ENCODE data around the gene NR1I3.

The NR1I3 gene

DNA sequence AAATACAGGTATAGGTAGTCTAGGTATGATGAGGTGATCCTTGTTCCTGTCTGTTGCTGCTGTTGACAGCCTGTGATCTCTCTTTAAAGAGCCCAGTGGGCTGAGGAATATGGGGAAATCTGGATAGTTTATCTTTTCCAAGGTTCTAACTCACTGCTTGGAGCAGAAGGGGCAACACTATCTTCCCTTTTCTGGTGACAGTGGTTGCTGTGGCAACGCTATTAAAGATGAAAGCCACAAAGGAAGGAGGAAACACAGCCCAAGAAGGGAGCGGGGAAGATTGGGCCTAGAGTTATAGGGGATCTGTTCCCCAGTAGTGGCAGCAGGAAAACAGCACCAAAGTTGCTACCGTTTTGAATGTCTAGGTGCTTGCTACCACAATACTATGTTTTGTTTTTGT, 29.3 kb upstream of the NR1I3 start:
- no peak for DNase-seq (ENCODE audit: low read depth)
- TF ChIP-seq, protein P1, sequence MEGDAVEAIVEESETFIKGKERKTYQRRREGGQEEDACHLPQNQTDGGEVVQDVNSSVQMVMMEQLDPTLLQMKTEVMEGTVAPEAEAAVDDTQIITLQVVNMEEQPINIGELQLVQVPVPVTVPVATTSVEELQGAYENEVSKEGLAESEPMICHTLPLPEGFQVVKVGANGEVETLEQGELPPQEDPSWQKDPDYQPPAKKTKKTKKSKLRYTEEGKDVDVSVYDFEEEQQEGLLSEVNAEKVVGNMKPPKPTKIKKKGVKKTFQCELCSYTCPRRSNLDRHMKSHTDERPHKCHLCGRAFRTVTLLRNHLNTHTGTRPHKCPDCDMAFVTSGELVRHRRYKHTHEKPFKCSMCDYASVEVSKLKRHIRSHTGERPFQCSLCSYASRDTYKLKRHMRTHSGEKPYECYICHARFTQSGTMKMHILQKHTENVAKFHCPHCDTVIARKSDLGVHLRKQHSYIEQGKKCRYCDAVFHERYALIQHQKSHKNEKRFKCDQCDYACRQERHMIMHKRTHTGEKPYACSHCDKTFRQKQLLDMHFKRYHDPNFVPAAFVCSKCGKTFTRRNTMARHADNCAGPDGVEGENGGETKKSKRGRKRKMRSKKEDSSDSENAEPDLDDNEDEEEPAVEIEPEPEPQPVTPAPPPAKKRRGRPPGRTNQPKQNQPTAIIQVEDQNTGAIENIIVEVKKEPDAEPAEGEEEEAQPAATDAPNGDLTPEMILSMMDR (conservative IDR thresholded peaks at IDR 0.05; ENCODE audit: low read length): no peak
- no peak overlapping the region for H3K4me3 ChIP-seq (ENCODE audit: low read length)

DNA sequence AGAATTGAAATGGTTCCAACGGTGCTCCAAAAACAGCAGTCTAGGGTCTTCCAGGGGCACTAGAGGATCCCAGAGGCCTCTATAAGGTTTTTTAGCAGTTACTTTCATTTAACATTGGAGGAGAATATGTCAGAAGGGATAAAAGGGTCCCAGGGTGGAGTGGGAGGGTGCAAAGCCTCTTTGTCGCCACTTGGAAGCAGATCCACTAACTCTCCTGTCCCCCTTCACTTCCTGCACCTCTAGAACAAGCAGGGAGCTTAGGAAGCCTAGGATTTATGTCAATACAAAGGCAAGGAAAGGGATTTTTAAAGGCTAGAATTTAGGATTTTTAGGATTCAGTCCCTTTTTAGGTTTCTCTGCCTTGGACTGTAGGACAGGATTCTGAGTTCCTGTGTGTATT, 28.8 kb upstream of the NR1I3 start:
- no peak overlapping the region for H3K4me3 ChIP-seq (ENCODE audit: low read length)
- TF ChIP-seq, protein P1 (conservative IDR thresholded peaks at IDR 0.05; ENCODE audit: low read length): no peak
- no peak for DNase-seq (ENCODE audit: low read depth)

DNA sequence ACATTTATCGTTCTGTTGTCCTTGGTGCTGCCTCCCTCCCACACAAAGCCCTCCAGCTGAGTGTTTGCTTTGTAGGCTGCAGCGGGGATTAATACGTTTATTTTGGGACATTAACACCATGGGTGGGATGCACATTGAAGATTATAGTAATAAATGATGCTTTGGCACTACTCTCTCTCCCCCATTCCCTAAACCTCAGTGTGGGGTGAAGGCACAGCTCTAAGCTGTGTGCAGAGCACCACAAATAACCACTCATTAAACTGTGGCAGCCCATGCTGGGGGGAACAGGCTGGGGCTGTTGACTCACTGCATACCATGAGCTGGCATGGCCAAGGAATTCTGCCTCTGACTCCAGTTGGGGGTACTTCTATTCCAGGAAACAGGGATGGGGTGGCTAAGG, 28.2 kb upstream of the NR1I3 start:
- H3K4me3 ChIP-seq (ENCODE audit: low read length): no peak overlapping the region
- TF ChIP-seq, protein P1 (conservative IDR thresholded peaks at IDR 0.05; ENCODE audit: low read length): no peak
- DNase-seq (ENCODE audit: low read depth): peak; percentile 10

DNA sequence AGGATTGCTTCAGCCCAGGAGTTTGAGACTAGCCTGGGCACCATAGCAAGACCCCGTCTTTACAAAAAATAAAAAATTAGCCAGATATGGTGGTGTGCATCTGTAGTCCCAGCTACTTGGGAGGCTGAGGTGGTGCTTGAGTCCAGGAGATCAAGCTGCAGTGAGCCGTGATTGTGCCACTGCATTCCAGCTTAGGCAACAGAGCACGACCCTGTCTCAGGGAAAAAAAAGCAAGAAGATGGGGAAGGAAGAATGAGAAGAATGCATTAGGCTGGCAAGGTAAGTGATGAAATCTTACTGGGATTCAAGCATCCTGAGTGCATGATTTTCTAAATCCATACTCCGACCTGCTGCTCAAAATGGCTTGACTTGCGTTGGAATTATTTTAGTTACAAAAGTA, 27.3 kb upstream of the NR1I3 start:
- DNase-seq (ENCODE audit: low read depth): no peak
- TF ChIP-seq, protein P1 (conservative IDR thresholded peaks at IDR 0.05; ENCODE audit: low read length): no peak

DNA sequence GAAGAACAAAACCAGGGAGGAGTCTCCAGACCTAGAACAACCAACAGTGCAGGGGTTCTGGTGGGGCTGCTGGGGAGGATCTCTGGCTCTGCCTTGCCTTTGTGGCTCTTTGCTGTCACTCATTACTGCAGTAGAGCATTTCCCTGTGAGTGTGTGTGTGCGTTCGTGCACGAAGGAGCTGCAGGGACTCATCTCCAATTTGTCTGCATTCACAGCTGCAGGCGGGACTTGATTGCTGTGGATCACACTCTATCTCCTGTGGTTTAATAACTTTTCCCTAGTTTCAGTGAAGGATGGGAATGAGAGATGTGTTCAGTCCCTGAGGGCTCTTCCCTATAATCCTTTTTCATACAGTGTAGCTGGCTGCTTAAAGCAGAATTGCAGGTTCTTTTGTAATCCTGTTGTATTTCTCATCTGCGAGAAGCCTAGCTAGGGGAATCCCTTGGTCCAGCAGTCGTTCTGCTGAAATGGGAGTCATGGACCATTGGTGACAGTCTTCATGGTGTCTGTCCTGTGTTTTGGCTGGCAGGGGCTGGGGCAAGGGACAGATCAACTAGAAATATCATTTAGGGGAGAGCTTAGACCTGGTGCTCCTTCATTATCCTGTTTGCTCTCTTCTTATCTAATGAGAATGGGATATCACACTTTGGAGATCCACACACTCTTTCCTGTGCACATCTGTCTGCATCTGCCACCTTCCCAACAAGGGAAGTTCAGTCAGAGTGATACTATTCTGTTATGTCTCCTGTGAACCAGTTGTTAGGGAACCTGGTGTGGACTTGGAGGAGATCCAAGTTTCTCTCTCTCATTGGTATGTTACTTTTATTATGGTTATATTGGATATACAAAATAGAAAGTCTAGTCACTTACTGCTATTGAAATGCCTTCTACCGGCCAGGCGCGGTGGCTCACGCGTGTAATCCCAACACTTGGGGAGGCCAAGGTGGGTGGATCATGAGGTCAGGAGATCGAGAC, 23.5 kb upstream of the NR1I3 start:
- TF ChIP-seq, protein P1 (conservative IDR thresholded peaks at IDR 0.05; ENCODE audit: low read length): no peak
- DNase-seq (ENCODE audit: low read depth): no peak
- H3K4me3 ChIP-seq (ENCODE audit: low read length): no peak overlapping the region

More for the DNA sequence above, 27.3 kb upstream of the NR1I3 start:
- H3K4me3 ChIP-seq (ENCODE audit: low read length): no peak overlapping the region

DNA sequence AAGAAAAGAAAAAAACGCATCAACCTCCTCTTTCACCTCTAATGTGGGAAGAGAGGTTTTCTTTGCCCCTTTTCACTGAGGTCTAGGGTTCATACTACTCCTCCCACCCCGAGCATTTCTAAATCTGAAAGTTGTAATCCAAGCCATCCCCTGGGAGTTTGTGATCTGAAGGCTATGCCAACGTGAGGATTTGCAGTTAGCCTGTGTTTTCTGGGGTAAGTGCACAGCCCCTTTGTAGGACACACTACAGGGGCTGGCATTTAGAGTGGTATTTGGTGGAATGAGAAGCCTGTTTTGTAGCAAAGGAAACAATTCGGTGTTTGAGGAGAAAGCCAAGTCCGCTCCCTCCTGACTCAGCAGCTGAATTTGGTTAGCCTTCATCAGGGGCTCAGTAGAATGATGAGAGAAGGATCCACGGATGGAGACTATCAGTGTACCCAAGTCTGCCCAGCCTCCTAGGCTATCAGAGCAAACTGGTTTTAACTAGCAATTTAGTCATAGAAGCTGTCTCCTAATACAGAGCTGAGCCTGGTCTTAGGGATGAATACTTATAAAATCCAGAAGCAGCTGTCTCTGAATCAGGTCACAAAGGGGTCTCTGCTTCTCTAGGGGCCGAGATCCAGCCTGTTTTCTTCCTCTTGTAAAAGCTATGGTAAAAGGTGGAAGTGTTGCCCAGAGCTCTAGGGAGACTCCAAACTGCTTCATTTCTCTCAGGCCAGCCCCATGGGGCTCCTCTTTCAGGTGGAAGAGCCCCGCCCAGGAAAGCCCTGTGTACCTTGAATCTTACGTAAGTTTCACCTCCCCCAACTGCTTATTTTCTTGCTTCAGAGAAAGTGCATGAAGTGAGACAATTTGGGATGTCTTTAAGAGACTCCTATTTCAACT, 22.6 kb upstream of the NR1I3 start:
- TF ChIP-seq, protein P1 (conservative IDR thresholded peaks at IDR 0.05; ENCODE audit: low read length): no peak
- DNase-seq (ENCODE audit: low read depth): no peak
- H3K4me3 ChIP-seq (ENCODE audit: low read length): no peak overlapping the region

All from AG10803 (cell line).